Stimulated activated CD4-positive, alpha-beta T cell treated with anti-CD3 and anti-CD28 coated beads, Interleukin-1b, Interleukin-23, amount 100 ng/mL, for 1 hour (primary cell): ENCODE results near the gene CHODL.

ENCODE experiments used
- DNase-seq, 2 donors: peaks; one replicate each; pipeline ENCODE4 v3.0.0-alpha.2; 2020; ENCODE audit warnings: low read depth in 2 of 2

CHODL gene, protein sequence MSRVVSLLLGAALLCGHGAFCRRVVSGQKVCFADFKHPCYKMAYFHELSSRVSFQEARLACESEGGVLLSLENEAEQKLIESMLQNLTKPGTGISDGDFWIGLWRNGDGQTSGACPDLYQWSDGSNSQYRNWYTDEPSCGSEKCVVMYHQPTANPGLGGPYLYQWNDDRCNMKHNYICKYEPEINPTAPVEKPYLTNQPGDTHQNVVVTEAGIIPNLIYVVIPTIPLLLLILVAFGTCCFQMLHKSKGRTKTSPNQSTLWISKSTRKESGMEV

DNA sequence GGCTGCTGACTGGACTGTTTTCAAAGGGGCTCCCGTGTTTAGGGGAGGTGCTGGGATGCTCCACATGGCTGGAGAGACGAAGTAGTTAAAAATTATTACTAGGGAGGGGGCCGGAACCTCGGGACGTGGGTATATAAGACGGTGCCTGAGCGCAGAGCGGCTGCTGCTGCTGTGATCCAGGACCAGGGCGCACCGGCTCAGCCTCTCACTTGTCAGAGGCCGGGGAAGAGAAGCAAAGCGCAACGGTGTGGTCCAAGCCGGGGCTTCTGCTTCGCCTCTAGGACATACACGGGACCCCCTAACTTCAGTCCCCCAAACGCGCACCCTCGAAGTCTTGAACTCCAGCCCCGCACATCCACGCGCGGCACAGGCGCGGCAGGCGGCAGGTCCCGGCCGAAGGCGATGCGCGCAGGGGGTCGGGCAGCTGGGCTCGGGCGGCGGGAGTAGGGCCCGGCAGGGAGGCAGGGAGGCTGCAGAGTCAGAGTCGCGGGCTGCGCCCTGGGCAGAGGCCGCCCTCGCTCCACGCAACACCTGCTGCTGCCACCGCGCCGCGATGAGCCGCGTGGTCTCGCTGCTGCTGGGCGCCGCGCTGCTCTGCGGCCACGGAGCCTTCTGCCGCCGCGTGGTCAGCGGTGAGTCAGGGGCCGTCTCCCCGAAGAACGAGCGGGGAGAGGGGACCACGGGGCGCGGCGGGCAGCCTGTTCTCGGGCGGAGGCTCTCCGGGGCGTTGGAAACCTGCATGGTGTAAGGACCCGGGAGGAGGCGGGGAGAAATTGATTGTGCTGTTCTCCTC lies at the start of gene CHODL:
TSS of gene CHODL (plus strand) at position 163 of the 793 bp plus-strand sequence. CDS start at position 554, 391 bp downstream.
- no peak for DNase-seq

- no peak for DNase-seq
Observed at GRCh38 chr21:18204931-18205330, 39.7 kb upstream of the CHODL start.

DNA sequence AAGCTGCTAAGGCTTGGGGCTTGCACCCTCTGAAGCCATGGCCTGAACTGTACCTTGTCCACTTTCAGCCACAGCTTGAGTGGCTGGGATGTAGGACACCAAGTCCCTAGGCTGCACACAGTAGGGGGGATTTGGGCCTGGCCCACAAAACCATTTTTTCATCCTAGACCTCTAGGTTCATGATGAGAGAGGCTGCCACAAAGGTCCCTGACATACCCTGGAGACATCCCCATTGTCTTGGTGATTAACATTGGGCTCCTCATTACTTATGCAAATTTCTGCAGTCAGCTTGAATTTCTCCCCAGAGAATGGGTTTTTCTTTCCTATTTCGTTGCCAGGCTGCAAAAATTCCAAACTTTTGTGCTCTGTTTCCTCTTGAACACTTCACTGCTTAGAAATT lies 26.3 kb upstream of the CHODL start:
- no peak for DNase-seq

GRCh38 chr21:18220498-18220897 lies 24.1 kb upstream of the CHODL start:
- no peak for DNase-seq

- DNase-seq = no peak
Observed at GRCh38 chr21:18222346-18222745, 22.3 kb upstream of the CHODL start.

- no peak for DNase-seq
Observed at GRCh38 chr21:18228060-18228739, 16.4 kb upstream of the CHODL start.

GRCh38 chr21:18235545-18235944 lies 9.1 kb upstream of the CHODL start:
- DNase-seq = no peak

GRCh38 chr21:18245464-18245967 lies 883 bp downstream of the CHODL start:
- DNase-seq = no peak

DNA sequence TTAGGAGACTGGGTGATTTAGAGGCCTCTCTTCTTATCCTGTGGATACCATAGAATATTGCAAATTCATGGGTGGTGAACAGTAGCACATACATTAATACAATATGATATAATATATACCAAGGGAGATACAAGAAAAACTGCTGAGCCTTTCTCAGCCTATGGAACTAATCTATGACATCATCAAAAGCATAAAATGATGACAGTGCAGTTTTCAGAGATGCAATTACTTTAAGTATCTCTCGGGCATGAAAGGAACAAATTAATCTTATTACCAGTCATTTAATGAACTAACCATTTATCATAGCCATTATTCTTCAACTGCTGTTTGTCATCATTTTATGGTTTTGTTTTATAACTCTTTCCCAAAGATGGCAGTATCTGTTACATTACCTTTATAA lies 3.5 kb downstream of the CHODL start:
- DNase-seq = no peak

GRCh38 chr21:18249672-18250071 lies 5.0 kb downstream of the CHODL start:
- no peak for DNase-seq

GRCh38 chr21:18251065-18251464 lies 6.4 kb downstream of the CHODL start:
- DNase-seq = no peak

GRCh38 chr21:18252256-18252655 lies 7.6 kb downstream of the CHODL start:
- DNase-seq = no peak

- no peak for DNase-seq
Observed at GRCh38 chr21:18252680-18253079, 8.0 kb downstream of the CHODL start.

GRCh38 chr21:18253221-18253620 lies 8.6 kb downstream of the CHODL start:
- no peak for DNase-seq

- no peak for DNase-seq
Observed at GRCh38 chr21:18253799-18254198, 9.2 kb downstream of the CHODL start.

GRCh38 chr21:18265944-18266343 lies 21.3 kb downstream of the CHODL start:
- no peak for DNase-seq

GRCh38 chr21:18267496-18267895 lies 22.9 kb downstream of the CHODL start:
- no peak for DNase-seq

DNA sequence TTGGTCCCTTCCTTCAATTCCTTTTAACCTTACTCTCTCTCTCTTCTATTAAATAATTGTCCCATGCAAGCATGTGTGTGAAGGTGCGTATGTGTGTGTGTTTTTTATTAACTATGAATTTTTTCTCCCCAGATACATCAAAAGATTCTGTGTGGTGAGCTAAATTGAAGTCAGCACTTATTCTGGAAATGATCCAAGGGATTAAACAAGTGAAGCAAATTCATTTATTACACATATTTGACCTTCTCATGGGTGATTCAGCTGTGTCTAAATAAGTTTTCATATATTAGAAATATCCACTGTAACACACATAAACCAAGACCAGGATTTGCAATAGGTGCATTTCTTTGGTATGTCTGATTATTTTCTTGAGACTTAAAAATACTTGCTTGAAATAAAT lies 24.3 kb downstream of the CHODL start:
- no peak for DNase-seq

DNA sequence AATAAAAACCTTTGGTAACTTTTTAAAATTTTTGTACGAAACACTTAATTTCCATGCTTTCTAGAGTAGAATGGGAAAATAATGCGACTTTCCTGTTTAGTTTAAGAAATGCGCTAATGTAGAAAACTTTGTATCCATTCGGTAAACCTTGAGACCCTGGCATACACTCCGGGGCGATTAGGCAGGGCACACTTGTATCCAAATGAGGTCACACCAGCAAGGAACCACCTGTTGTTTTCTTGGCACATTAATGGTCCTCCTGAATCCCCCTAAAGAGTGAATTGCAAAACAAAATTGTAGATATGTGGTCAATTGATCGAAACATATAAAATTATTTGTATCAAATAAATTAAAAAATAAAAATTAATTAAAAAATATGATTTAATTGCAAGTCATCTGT lies 25.2 kb downstream of the CHODL start:
- no peak for DNase-seq

DNA sequence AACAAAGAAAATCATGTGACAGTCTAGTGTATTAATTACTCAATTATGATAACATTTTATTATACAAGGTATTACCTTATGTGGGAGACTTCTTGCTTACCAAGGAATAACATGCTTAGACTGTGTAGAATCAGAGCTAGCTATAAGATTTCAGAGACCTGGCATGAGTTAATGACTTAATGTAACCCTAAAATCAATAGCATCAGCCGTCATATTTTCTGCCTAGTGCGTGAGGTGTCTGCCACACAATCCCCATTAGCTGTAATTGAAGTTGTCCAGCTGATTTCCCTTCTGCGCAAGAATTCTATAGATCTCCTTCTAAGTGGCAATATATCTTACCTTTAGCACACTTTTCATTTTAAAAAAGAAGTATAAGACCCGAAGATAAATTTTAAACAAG lies 28.8 kb downstream of the CHODL start:
- DNase-seq = no peak

GRCh38 chr21:18274370-18274769 lies 29.7 kb downstream of the CHODL start:
- DNase-seq = no peak

GRCh38 chr21:18275781-18276180 lies 31.1 kb downstream of the CHODL start:
- DNase-seq = no peak

DNA sequence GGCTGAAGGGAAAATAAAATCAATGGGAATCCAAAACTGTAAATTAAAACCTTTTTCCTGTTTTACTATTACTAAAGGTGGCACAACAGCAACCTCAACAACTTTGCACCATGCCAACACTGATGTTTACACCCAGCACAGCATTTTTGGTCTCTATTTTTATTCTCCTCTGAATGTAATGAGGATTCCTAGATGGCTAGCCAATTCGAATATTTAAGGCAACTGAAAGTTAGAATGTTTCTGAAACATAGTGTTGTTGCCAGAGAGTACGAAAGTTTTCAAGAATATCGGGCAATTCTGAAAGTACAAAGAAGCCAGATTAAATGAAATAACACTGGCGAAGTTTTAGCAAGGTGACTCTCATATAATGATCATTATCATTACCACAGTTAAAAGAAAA lies 40.7 kb downstream of the CHODL start:
- no peak for DNase-seq
